Lower leg skin (tissue), 3 donors: ENCODE results near the gene ARSB.

Experiments
- POLR2A ChIP-seq, 2 donors: fragments of 450-650 bp; IDR thresholded peaks; one replicate each; pipeline ENCODE4 v1.6.1; 2016 to 2017; ENCODE audit warnings: antibody characterized with exemption in 2 of 2, mild to moderate bottlenecking in 1 of 2, moderate library complexity in 1 of 2
- TF ChIP-seq, protein P1 (sequence below), 3 donors: fragments of 450-650 bp; IDR thresholded peaks; one replicate each; pipeline ENCODE4 v1.5.1; 2016; ENCODE audit warnings: antibody characterized with exemption in 3 of 3, mild to moderate bottlenecking in 3 of 3, moderate library complexity in 2 of 3

DNA sequence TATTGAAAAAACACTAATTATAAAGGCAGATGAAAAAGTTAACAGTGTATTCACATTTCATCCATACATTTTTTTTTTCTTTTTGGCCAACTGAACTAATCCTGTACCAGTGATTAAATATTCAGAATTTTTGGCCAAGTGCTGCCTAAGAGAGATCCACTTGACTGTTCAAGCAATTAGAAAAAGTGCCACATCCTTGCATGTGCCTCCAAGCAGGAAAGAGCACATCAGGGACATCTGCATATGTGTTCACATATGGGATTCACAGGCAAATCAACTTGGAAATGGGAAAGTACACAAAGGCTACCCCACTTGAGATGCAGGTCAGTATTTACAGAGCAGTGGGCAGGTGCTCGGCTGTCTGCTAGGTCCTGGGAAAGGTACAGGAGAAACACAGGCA, 173.2 kb downstream of the ARSB start:
- TF ChIP-seq, protein P1, sequence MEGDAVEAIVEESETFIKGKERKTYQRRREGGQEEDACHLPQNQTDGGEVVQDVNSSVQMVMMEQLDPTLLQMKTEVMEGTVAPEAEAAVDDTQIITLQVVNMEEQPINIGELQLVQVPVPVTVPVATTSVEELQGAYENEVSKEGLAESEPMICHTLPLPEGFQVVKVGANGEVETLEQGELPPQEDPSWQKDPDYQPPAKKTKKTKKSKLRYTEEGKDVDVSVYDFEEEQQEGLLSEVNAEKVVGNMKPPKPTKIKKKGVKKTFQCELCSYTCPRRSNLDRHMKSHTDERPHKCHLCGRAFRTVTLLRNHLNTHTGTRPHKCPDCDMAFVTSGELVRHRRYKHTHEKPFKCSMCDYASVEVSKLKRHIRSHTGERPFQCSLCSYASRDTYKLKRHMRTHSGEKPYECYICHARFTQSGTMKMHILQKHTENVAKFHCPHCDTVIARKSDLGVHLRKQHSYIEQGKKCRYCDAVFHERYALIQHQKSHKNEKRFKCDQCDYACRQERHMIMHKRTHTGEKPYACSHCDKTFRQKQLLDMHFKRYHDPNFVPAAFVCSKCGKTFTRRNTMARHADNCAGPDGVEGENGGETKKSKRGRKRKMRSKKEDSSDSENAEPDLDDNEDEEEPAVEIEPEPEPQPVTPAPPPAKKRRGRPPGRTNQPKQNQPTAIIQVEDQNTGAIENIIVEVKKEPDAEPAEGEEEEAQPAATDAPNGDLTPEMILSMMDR (IDR thresholded peaks at IDR 0.05) = no peak
- TF ChIP-seq POLR2A (IDR thresholded peaks at IDR 0.05) = no peak
